ENCODE results near the gene NDE1. TPM values are rescaled to one million over a fixed set of nuclear protein-coding genes. Genes with fewer than 3 reads are reported as not detected.

The NDE1 gene
- total and polyA plus RNA-seq, 2 donors (not counting 3 experiments of a cell fraction or from before 2014, with no cell fraction given) = 28.0 to 90.2 TPM

DNA sequence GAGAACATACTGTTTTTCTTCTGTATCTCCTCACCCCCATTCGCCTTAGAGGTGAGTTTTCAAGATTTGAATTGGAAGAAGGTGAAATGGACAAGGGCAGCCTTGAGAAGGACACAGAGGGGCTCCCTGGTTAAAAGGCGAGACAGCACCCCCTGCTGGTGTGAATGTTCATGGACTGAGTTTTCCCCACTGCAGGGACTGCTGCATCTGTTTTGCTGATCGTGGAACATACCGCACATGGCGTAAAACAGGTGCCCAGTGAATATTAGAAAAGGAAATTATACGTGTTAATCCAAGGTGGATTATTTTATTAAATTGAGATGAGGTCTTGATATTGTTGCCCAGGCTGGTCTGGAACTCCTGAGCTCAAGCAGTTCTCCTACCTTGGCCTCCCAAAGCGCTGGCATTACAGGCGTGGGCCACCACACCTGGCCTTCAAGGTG is 54.5 kb downstream of the NDE1 start:
- CTCF ChIA-PET = interaction anchor here (0.6 to 1.7 kb wide), 11 partner anchors 9 to 469 kb away, joined by 3 to 14 read pairs (median 5); partner anchors contain the start of gene MARF1
- no peaks in the 10 kb centered on the region for H3K27me3 ChIP-seq (ENCODE audit: control insufficient read depth in 2 of 2, insufficient read depth in 2 of 2, low read length in 2 of 2)
- no peak overlapping the region for H3K4me3 ChIP-seq (replicated peaks in 1 of 3; ENCODE audit: insufficient read depth in 1 of 3, low read depth in 1 of 3, low read length in 3 of 3)
- BruUV-seq (replicated peaks) = no TSS peak
- H3K4me1 ChIP-seq (ENCODE audit: control insufficient read depth, extremely low read depth, insufficient read depth, low read length) = peaks cover 28% of the 10 kb centered on the region
- peaks cover 9 to 17% of the 10 kb centered on the region in 2 experiments for H3K36me3 ChIP-seq (ENCODE audit: control insufficient read depth in 2 of 2, extremely low read depth in 1 of 2, insufficient read depth in 2 of 2, low read length in 2 of 2)
- POLR2A ChIA-PET = interaction anchor here (0.5 kb wide), 1 partner anchor 29 kb away, joined by 5 read pairs; no protein-coding TSS in a partner anchor
- TF ChIP-seq, protein P1, sequence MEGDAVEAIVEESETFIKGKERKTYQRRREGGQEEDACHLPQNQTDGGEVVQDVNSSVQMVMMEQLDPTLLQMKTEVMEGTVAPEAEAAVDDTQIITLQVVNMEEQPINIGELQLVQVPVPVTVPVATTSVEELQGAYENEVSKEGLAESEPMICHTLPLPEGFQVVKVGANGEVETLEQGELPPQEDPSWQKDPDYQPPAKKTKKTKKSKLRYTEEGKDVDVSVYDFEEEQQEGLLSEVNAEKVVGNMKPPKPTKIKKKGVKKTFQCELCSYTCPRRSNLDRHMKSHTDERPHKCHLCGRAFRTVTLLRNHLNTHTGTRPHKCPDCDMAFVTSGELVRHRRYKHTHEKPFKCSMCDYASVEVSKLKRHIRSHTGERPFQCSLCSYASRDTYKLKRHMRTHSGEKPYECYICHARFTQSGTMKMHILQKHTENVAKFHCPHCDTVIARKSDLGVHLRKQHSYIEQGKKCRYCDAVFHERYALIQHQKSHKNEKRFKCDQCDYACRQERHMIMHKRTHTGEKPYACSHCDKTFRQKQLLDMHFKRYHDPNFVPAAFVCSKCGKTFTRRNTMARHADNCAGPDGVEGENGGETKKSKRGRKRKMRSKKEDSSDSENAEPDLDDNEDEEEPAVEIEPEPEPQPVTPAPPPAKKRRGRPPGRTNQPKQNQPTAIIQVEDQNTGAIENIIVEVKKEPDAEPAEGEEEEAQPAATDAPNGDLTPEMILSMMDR (IDR thresholded peaks at IDR 0.05; ENCODE audit: extremely low read depth in 1 of 2, insufficient read depth in 1 of 2, low read depth in 1 of 2, low read length in 2 of 2) = peak; percentile 79 to 87
- TF ChIP-seq, protein P2, sequence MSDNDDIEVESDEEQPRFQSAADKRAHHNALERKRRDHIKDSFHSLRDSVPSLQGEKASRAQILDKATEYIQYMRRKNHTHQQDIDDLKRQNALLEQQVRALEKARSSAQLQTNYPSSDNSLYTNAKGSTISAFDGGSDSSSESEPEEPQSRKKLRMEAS (IDR thresholded peaks at IDR 0.05; ENCODE audit: insufficient read depth, insufficient read length) = no peak
- TF ChIP-seq MYC (IDR thresholded peaks at IDR 0.05; ENCODE audit: low read depth, low read length) = no peak
- TF ChIP-seq POLR2AphosphoS5 (IDR thresholded peaks at IDR 0.05; ENCODE audit: insufficient read depth, low read depth, low read length) = no peak
- no peak for TF ChIP-seq GATA2 (IDR thresholded peaks at IDR 0.05; ENCODE audit: insufficient read depth, insufficient read length, low read depth, low read length)
- TF ChIP-seq FOS (IDR thresholded peaks at IDR 0.05; ENCODE audit: borderline replicate concordance, insufficient read depth, low read length) = no peak
- TF ChIP-seq POLR2A (IDR thresholded peaks at IDR 0.05; ENCODE audit: low read depth, low read length) = no peak
- TF ChIP-seq EZH2 (IDR thresholded peaks at IDR 0.05; ENCODE audit: borderline replicate concordance, low read depth, low read length, severe bottlenecking) = no peak
- no peak for TF ChIP-seq JUN (IDR thresholded peaks at IDR 0.05; ENCODE audit: borderline replicate concordance, insufficient read depth, insufficient read length, low read depth)
- dilution Hi-C loops (cut with MboI; ENCODE audit: extremely low pct_ligation_motif_present, low sequenced_read_pairs) (no loop called here), intact Hi-C loops (cut with micrococcal nuclease) (loop anchor here (1.0 kb wide), 2 partner anchors 61 to 277 kb away; partner anchors contain the start of gene MARF1)
- H3K9ac ChIP-seq (replicated peaks; ENCODE audit: extremely low read depth, insufficient read depth, low read length) = no peak overlapping the region
- no peaks in the 10 kb centered on the region for H4K20me1 ChIP-seq (replicated peaks; ENCODE audit: control insufficient read depth, extremely low read depth, insufficient read depth, low read length)
- no peaks in the 10 kb centered on the region for H3K9me1 ChIP-seq (replicated peaks; ENCODE audit: control insufficient read depth, extremely low read depth, insufficient read depth, low read length)
- no peaks in the 10 kb centered on the region for H3K9me3 ChIP-seq (replicated peaks; ENCODE audit: control insufficient read depth, insufficient read depth, low read length)
- no peak overlapping the region for H3K27ac ChIP-seq (ENCODE audit: insufficient read depth, low read depth, low read length)
- DNase-seq (ENCODE audit: low read depth, low spot score) = peak; percentile 73
- no peak overlapping the region for H2AFZ ChIP-seq (ENCODE audit: low read depth, low read length)
- H3K79me2 ChIP-seq (ENCODE audit: control insufficient read depth, insufficient read depth, low read length) = no peaks in the 10 kb centered on the region
- FAIRE-seq = peak; percentile 91
- no peak overlapping the region for H3K4me2 ChIP-seq (ENCODE audit: insufficient read depth, low read length)

Data from endothelial cell of umbilical vein (primary cell).